OCI-M2 (cell line): ENCODE measurements around the gene NIM1K.
"Not testable (repeated sequence)": the region's sequence is repeated elsewhere in the genome, so short reads cannot be mapped to it uniquely, and the experiment has no call there.

ENCODE experiments used
- DNase-seq: peaks from one replicate; lab custom pipeline; 2025; ENCODE audit not compliant: unreplicated experiment; lab: John Stamatoyannopoulos, UW

NIM1K gene

GRCh38 chr5:43312076-43312661 lies 120.1 kb downstream of the NIM1K start:
- DNase-seq, result no peak

GRCh38 chr5:43312699-43313034 lies 120.6 kb downstream of the NIM1K start:
- no peak for DNase-seq

- peak; percentile 79 for DNase-seq
These were observed 121.2 kb downstream of the NIM1K start, which contains the start of gene HMGCS1 for GRCh38 chr5:43313035-43313853. TSS of gene HMGCS1 (minus strand) at chr5:43313412. CDS start at chr5:43298965, 14,447 bp downstream.

GRCh38 chr5:43313854-43314457 lies 121.9 kb downstream of the NIM1K start:
- no peak for DNase-seq

GRCh38 chr5:43314724-43315123 lies 122.7 kb downstream of the NIM1K start:
- DNase-seq, result no peak

GRCh38 chr5:43315263-43315662 lies 123.2 kb downstream of the NIM1K start:
- DNase-seq, result no peak

GRCh38 chr5:43315682-43316081 lies 123.7 kb downstream of the NIM1K start:
- DNase-seq, result no peak

GRCh38 chr5:43316421-43316820 lies 124.4 kb downstream of the NIM1K start:
- no peak for DNase-seq

GRCh38 chr5:43320846-43321245 lies 128.8 kb downstream of the NIM1K start:
- peak; percentile 12 for DNase-seq

GRCh38 chr5:43323488-43323887 lies 131.5 kb downstream of the NIM1K start:
- not testable (repeated sequence) for DNase-seq

GRCh38 chr5:43325624-43326023 lies 133.6 kb downstream of the NIM1K start:
- not testable (repeated sequence) for DNase-seq
